GM23338 (cell line): ENCODE results near the gene NDE1. TPM values are rescaled to one million over a fixed set of nuclear protein-coding genes. Genes with fewer than 3 reads are reported as not detected.

Experiments used
- ATAC-seq: fragments of 200-7000 bp; cut with Tn5 transposase; 3 replicates; pipeline ENCODE4 v1.9.1; 2020
- DNase-seq: peaks from one replicate; pipeline ENCODE4 v3.0.0-alpha.2; 2015; ENCODE audit warnings: low spot score
- H2AFZ ChIP-seq: fragments of 200-600 bp; sonication (generic); 2 replicates; pipeline ENCODE4 v1.8.0; 2016; ENCODE audit warnings: antibody characterized with exemption, mild to moderate bottlenecking, moderate library complexity
- H3F3A ChIP-seq: fragments of 200-600 bp; sonication (generic); replicated peaks from 2 replicates; pipeline ENCODE4 v1.8.0; 2017; ENCODE audit warnings: antibody characterized with exemption, mixed run types, low read depth
- H3K27ac ChIP-seq: fragments of 200-600 bp; sonication (generic); 2 replicates; pipeline ENCODE4 v1.6.1; 2016; ENCODE audit warnings: low read depth
- H3K27me3 ChIP-seq: fragments of 200-600 bp; sonication (generic); 2 replicates; pipeline ENCODE4 v1.8.0; 2016; ENCODE audit warnings: mild to moderate bottlenecking, mixed run types, moderate library complexity; ENCODE audit not compliant: insufficient read depth
- H3K36me3 ChIP-seq: fragments of 200-600 bp; sonication (generic); 2 replicates; pipeline ENCODE4 v1.8.0; 2016; ENCODE audit warnings: mild to moderate bottlenecking; ENCODE audit not compliant: insufficient read depth
- H3K4me1 ChIP-seq: fragments of 200-600 bp; sonication (generic); 2 replicates; pipeline ENCODE4 v1.8.0; 2016; ENCODE audit warnings: mild to moderate bottlenecking, moderate library complexity; ENCODE audit not compliant: insufficient read depth
- H3K4me2 ChIP-seq: fragments of 200-600 bp; sonication (generic); 2 replicates; pipeline ENCODE4 v1.7.1; 2017; ENCODE audit warnings: mixed run types
- H3K4me3 ChIP-seq: fragments of 200-600 bp; sonication (generic); 2 replicates; pipeline ENCODE4 v1.6.1; 2016; ENCODE audit warnings: mixed run types
- H3K79me2 ChIP-seq: fragments of 200-600 bp; sonication (generic); replicated peaks from 2 replicates; pipeline ENCODE4 v1.8.0; 2017; ENCODE audit warnings: mild to moderate bottlenecking; ENCODE audit not compliant: insufficient read depth
- H3K9me2 ChIP-seq: fragments of 200-600 bp; sonication (generic); 2 replicates; pipeline ENCODE4 v1.8.0; 2017; ENCODE audit not compliant: insufficient read depth
- H4K20me1 ChIP-seq: fragments of 200-600 bp; sonication (generic); replicated peaks from 2 replicates; pipeline ENCODE4 v1.8.0; 2017; ENCODE audit warnings: mild to moderate bottlenecking; ENCODE audit not compliant: insufficient read depth
- H3K27ac Mint-ChIP-seq: 2 replicates; pipeline ENCODE4 v1.8.0; 2020; ENCODE audit warnings: inconsistent platforms, mild to moderate bottlenecking, moderate library complexity, mixed read lengths
- H3K27me3 Mint-ChIP-seq: 3 replicates; pipeline ENCODE4 v1.8.0; 2022; ENCODE audit warnings: low read depth, mild to moderate bottlenecking, moderate library complexity, mixed read lengths, inconsistent platforms; ENCODE audit not compliant: insufficient read depth, poor library complexity
- H3K36me3 Mint-ChIP-seq: 3 replicates; pipeline ENCODE4 v1.8.0; 2021; ENCODE audit warnings: low read depth, mild to moderate bottlenecking, inconsistent platforms, moderate library complexity, mixed read lengths
- H3K4me1 Mint-ChIP-seq: 3 replicates; pipeline ENCODE4 v1.8.0; 2020; ENCODE audit warnings: mild to moderate bottlenecking, inconsistent platforms, mixed read lengths
- H3K4me3 Mint-ChIP-seq: 3 replicates; pipeline ENCODE4 v1.8.0; 2021; ENCODE audit warnings: moderate library complexity, mild to moderate bottlenecking, inconsistent platforms, mixed read lengths
- H3K9me3 Mint-ChIP-seq: 3 replicates; pipeline ENCODE4 v1.8.0; 2020; ENCODE audit warnings: moderate library complexity, mild to moderate bottlenecking, inconsistent platforms, mixed read lengths
- CREB1 ChIP-seq: fragments of 250-450 bp; sonication (Bioruptor Pico); IDR thresholded peaks from 2 replicates; pipeline ENCODE4 v1.5.0; 2020; ENCODE audit warnings: low read depth, mild to moderate bottlenecking, moderate library complexity
- EZH2 ChIP-seq: fragments of 200-600 bp; sonication (generic); IDR thresholded peaks from one replicate; pipeline ENCODE4 v1.8.0; 2017; ENCODE audit warnings: antibody characterized with exemption, mild to moderate bottlenecking, low read depth; ENCODE audit not compliant: unreplicated experiment
- EZH2phosphoT487 ChIP-seq: fragments of 200-600 bp; sonication (generic); IDR thresholded peaks from one replicate; pipeline ENCODE4 v1.8.1; 2018; ENCODE audit warnings: antibody characterized with exemption; ENCODE audit not compliant: unreplicated experiment
- JUNB ChIP-seq: IDR thresholded peaks from one replicate; pipeline ENCODE4 v1.6.1; 2016; ENCODE audit warnings: antibody characterized with exemption; ENCODE audit not compliant: unreplicated experiment
- NANOG ChIP-seq: IDR thresholded peaks from 2 replicates; pipeline ENCODE4 v1.6.1; 2016; ENCODE audit warnings: antibody characterized with exemption, borderline replicate concordance
- POLR2AphosphoS5 ChIP-seq: IDR thresholded peaks from 2 replicates; pipeline ENCODE4 v1.6.1; 2016; ENCODE audit warnings: antibody characterized with exemption, low read depth
- REST ChIP-seq: IDR thresholded peaks from one replicate; pipeline ENCODE4 v1.6.1; 2018; ENCODE audit warnings: antibody characterized with exemption; ENCODE audit not compliant: unreplicated experiment
- STAT1 ChIP-seq: IDR thresholded peaks from one replicate; pipeline ENCODE4 v1.6.1; 2016; ENCODE audit warnings: antibody characterized with exemption; ENCODE audit not compliant: unreplicated experiment
- ZNF114 ChIP-seq: fragments of 250-450 bp; sonication (Bioruptor Pico); IDR thresholded peaks from 2 replicates; pipeline ENCODE4 v1.5.0; 2020; ENCODE audit warnings: mild to moderate bottlenecking, moderate library complexity
- ZNF331 ChIP-seq: fragments of 250-450 bp; sonication (Bioruptor Pico); IDR thresholded peaks from 2 replicates; pipeline ENCODE4 v1.5.0; 2020; ENCODE audit warnings: low read depth, mild to moderate bottlenecking, moderate library complexity
- polyA plus RNA-seq: library from polyadenylated mRNA; unstranded; fragments of >200 nt; fragmentation: Nextera tagmentation; extraction: Ambion mirVana; gene quantifications from 2 replicates; pipeline ENCODE4 v1.2.1, GENCODE V29; 2016
- total RNA-seq: library from RNA; depleted of rRNA; stranded (reverse); fragments of >200 nt; shearing (Covaris generic); gene quantifications from 2 replicates; pipeline ENCODE4 v1.2.3, GENCODE V29; 2014
- TF ChIP-seq, protein P1 (sequence below): IDR thresholded peaks from 2 replicates; pipeline ENCODE4 v1.6.1; 2016; ENCODE audit warnings: antibody characterized with exemption
- TF ChIP-seq, protein P2 (sequence below), 2 experiments: fragments of 200-600 bp in 1 of 2; sonication (generic) in 1 of 2; conservative IDR thresholded peaks; 2 replicates each; pipeline versions ENCODE4 v1.5.1 to v1.6.1; 2016 to 2017; ENCODE audit warnings: antibody characterized with exemption in 2 of 2, low read depth in 2 of 2, mild to moderate bottlenecking in 2 of 2, moderate library complexity in 1 of 2
- TF ChIP-seq, protein P3 (sequence below): fragments of 250-450 bp; sonication (Bioruptor Pico); IDR thresholded peaks from 2 replicates; pipeline ENCODE4 v1.5.0; 2020; ENCODE audit warnings: mild to moderate bottlenecking, moderate library complexity

NDE1 gene
- total and polyA plus RNA-seq, 2 experiments from 2014 or later: 13.0 to 22.9 TPM

- ATAC-seq (no peak), DNase-seq (no peak)
- Mint-ChIP-seq H3K9me3 (no peaks in the 10 kb centered on the region), H3K27ac (no peak overlapping the region), H3K36me3 (peaks cover 2% of the 10 kb centered on the region; the same call in 1 of the 3 replicates), H3K27me3 (peaks cover 13% of the 10 kb centered on the region), H3K4me1 (no peaks in the 10 kb centered on the region; the same call in 2 of the 3 replicates), H3K4me3 (no peak overlapping the region)
- Histone ChIP-seq H3F3A (no peaks in the 10 kb centered on the region), H3K79me2 (peaks cover 38% of the 10 kb centered on the region), H3K27me3 (no peaks in the 10 kb centered on the region), H3K27ac (no peak overlapping the region), H4K20me1 (peaks cover 15% of the 10 kb centered on the region; the same call in 1 of the 2 replicates), H3K4me1 (no peaks in the 10 kb centered on the region), H3K36me3 (no peaks in the 10 kb centered on the region), H2AFZ (no peak overlapping the region), H3K4me3 (no peak overlapping the region), H3K9me2 (no peaks in the 10 kb centered on the region), H3K4me2 (no peak overlapping the region)
- TF ChIP-seq EZH2phosphoT487: no peak
- no peak for TF ChIP-seq ZNF114 (CRISPR knock-in tag)
- no peak for TF ChIP-seq STAT1
- TF ChIP-seq NANOG: no peak
- TF ChIP-seq, protein P1, sequence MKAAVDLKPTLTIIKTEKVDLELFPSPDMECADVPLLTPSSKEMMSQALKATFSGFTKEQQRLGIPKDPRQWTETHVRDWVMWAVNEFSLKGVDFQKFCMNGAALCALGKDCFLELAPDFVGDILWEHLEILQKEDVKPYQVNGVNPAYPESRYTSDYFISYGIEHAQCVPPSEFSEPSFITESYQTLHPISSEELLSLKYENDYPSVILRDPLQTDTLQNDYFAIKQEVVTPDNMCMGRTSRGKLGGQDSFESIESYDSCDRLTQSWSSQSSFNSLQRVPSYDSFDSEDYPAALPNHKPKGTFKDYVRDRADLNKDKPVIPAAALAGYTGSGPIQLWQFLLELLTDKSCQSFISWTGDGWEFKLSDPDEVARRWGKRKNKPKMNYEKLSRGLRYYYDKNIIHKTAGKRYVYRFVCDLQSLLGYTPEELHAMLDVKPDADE: no peak
- TF ChIP-seq CREB1 (CRISPR knock-in tag): no peak
- TF ChIP-seq REST: no peak
- TF ChIP-seq, protein P2, sequence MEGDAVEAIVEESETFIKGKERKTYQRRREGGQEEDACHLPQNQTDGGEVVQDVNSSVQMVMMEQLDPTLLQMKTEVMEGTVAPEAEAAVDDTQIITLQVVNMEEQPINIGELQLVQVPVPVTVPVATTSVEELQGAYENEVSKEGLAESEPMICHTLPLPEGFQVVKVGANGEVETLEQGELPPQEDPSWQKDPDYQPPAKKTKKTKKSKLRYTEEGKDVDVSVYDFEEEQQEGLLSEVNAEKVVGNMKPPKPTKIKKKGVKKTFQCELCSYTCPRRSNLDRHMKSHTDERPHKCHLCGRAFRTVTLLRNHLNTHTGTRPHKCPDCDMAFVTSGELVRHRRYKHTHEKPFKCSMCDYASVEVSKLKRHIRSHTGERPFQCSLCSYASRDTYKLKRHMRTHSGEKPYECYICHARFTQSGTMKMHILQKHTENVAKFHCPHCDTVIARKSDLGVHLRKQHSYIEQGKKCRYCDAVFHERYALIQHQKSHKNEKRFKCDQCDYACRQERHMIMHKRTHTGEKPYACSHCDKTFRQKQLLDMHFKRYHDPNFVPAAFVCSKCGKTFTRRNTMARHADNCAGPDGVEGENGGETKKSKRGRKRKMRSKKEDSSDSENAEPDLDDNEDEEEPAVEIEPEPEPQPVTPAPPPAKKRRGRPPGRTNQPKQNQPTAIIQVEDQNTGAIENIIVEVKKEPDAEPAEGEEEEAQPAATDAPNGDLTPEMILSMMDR (conservative IDR thresholded peaks at IDR 0.05; ENCODE audit: low read depth in 2 of 2): no peak
- TF ChIP-seq, protein P3, sequence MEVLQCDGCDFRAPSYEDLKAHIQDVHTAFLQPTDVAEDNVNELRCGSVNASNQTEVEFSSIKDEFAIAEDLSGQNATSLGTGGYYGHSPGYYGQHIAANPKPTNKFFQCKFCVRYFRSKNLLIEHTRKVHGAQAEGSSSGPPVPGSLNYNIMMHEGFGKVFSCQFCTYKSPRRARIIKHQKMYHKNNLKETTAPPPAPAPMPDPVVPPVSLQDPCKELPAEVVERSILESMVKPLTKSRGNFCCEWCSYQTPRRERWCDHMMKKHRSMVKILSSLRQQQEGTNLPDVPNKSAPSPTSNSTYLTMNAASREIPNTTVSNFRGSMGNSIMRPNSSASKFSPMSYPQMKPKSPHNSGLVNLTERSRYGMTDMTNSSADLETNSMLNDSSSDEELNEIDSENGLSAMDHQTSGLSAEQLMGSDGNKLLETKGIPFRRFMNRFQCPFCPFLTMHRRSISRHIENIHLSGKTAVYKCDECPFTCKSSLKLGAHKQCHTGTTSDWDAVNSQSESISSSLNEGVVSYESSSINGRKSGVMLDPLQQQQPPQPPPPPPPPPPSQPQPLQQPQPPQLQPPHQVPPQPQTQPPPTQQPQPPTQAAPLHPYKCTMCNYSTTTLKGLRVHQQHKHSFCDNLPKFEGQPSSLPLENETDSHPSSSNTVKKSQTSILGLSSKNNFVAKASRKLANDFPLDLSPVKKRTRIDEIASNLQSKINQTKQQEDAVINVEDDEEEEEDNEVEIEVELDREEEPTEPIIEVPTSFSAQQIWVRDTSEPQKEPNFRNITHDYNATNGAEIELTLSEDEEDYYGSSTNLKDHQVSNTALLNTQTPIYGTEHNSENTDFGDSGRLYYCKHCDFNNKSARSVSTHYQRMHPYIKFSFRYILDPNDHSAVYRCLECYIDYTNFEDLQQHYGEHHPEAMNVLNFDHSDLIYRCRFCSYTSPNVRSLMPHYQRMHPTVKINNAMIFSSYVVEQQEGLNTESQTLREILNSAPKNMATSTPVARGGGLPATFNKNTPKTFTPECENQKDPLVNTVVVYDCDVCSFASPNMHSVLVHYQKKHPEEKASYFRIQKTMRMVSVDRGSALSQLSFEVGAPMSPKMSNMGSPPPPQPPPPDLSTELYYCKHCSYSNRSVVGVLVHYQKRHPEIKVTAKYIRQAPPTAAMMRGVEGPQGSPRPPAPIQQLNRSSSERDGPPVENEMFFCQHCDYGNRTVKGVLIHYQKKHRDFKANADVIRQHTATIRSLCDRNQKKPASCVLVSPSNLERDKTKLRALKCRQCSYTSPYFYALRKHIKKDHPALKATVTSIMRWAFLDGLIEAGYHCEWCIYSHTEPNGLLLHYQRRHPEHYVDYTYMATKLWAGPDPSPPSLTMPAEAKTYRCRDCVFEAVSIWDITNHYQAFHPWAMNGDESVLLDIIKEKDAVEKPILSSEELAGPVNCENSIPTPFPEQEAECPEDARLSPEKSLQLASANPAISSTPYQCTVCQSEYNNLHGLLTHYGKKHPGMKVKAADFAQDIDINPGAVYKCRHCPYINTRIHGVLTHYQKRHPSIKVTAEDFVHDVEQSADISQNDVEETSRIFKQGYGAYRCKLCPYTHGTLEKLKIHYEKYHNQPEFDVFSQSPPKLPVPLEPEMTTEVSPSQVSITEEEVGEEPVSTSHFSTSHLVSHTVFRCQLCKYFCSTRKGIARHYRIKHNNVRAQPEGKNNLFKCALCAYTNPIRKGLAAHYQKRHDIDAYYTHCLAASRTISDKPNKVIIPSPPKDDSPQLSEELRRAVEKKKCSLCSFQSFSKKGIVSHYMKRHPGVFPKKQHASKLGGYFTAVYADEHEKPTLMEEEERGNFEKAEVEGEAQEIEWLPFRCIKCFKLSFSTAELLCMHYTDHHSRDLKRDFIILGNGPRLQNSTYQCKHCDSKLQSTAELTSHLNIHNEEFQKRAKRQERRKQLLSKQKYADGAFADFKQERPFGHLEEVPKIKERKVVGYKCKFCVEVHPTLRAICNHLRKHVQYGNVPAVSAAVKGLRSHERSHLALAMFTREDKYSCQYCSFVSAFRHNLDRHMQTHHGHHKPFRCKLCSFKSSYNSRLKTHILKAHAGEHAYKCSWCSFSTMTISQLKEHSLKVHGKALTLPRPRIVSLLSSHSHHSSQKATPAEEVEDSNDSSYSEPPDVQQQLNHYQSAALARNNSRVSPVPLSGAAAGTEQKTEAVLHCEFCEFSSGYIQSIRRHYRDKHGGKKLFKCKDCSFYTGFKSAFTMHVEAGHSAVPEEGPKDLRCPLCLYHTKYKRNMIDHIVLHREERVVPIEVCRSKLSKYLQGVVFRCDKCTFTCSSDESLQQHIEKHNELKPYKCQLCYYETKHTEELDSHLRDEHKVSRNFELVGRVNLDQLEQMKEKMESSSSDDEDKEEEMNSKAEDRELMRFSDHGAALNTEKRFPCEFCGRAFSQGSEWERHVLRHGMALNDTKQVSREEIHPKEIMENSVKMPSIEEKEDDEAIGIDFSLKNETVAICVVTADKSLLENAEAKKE (CRISPR knock-in tag): no peak
- no peak for TF ChIP-seq EZH2
- TF ChIP-seq ZNF331 (CRISPR knock-in tag): no peak
- no peak for TF ChIP-seq POLR2AphosphoS5
- TF ChIP-seq JUNB: no peak
Measured at GRCh38 chr16:15658556-15658955, 8.5 kb downstream of the NDE1 start.
